A549 (cell line): ENCODE results near the gene WNT11. TPM values are rescaled to one million over a fixed set of nuclear protein-coding genes. Genes with fewer than 3 reads are reported as not detected.

Experiments
- ATAC-seq, 2 experiments: fragments of 200-7000 bp in 1 of 2; fragments of >200 bp in 1 of 2; cut with Nextera tagmentation in 1 of 2; cut with Tn5 transposase in 1 of 2; 3 replicates each; pipeline versions ENCODE4 v1.8.0 to v1.9.1; 2018 to 2020; ENCODE audit warnings: mild to moderate bottlenecking in 1 of 2, moderate library complexity in 1 of 2
- CTCF ChIA-PET: fragments of 300-600 bp; sonication (Branson Sonifier 250); formaldehyde crosslinking; extraction: SDS; loops from one replicate; lab custom pipeline; 2021; ENCODE audit warnings: antibody characterized with exemption, inconsistent platforms; lab: Yijun Ruan, JAX
- POLR2A ChIA-PET: fragments of 350-600 bp; formaldehyde crosslinking; extraction: SDS; loops from one replicate; lab custom pipeline; 2021; ENCODE audit warnings: antibody characterized with exemption, inconsistent platforms; lab: Yijun Ruan, JAX
- DNase-seq, 2 experiments: peaks; one replicate each; pipeline versions ENCODE4 v3.0.0 to v3.0.0-alpha.2; 2011 to 2016; ENCODE audit warnings: low read depth in 1 of 2, low spot score in 1 of 2
- FAIRE-seq: peaks from 2 replicates; lab custom pipeline; 2011; peaks lifted over from hg19 to GRCh38; lab: Jason Lieb, UNC
- H3K27ac ChIP-seq, 2 experiments: fragments of >200 bp; sonication (Bioruptor Twin); formaldehyde crosslinking; 3 replicates each; pipeline ENCODE4 v1.5.1; 2016 to 2017
- H3K4me1 ChIP-seq: fragments of >200 bp; sonication (Bioruptor Twin); formaldehyde crosslinking; 3 replicates; pipeline ENCODE4 v1.6.1; 2016
- H3K4me2 ChIP-seq: fragments of >200 bp; sonication (Bioruptor Twin); formaldehyde crosslinking; 3 replicates; pipeline ENCODE4 v1.6.1; 2016
- H3K4me3 ChIP-seq: fragments of >200 bp; sonication (Bioruptor Twin); formaldehyde crosslinking; 3 replicates; pipeline ENCODE4 v1.5.1; 2016
- H3K9me3 ChIP-seq: fragments of >200 bp; sonication (Bioruptor Twin); formaldehyde crosslinking; 3 replicates; pipeline ENCODE4 v1.6.1; 2016
- BHLHE40 ChIP-seq: IDR thresholded peaks from 2 replicates; pipeline ENCODE4 v1.6.1; 2012; ENCODE audit warnings: low read depth, low read length, inconsistent platforms
- CBX2 ChIP-seq: fragments of 200-600 bp; sonication (generic); IDR thresholded peaks from 2 replicates; pipeline ENCODE4 v1.6.1; 2016; ENCODE audit warnings: low read depth, mild to moderate bottlenecking, borderline replicate concordance
- CHD2 ChIP-seq: fragments of 150-350 bp; IDR thresholded peaks from 2 replicates; pipeline ENCODE4 v1.6.1; 2014; ENCODE audit warnings: low read length; ENCODE audit not compliant: partially characterized antibody
- EHF ChIP-seq: fragments of 250-450 bp; sonication (Bioruptor Pico); IDR thresholded peaks from 2 replicates; pipeline ENCODE4 v1.5.0; 2020; ENCODE audit warnings: mild to moderate bottlenecking
- HEYL ChIP-seq: fragments of 250-450 bp; sonication (Bioruptor Pico); IDR thresholded peaks from 2 replicates; pipeline ENCODE4 v1.8.0; 2021; ENCODE audit warnings: mild to moderate bottlenecking, moderate library complexity
- JUNB ChIP-seq: fragments of >200 bp; sonication (Bioruptor Twin); formaldehyde crosslinking; IDR thresholded peaks from 2 replicates; pipeline ENCODE4 v1.6.1; 2016
- NFE2L2 ChIP-seq: fragments of 150-350 bp; conservative IDR thresholded peaks from 2 replicates; pipeline ENCODE4 v1.6.1; 2014; ENCODE audit warnings: low read length
- NR3C1 ChIP-seq: fragments of >200 bp; sonication (Bioruptor Twin); formaldehyde crosslinking; IDR thresholded peaks from 3 replicates; pipeline ENCODE4 v1.6.1; 2017
- PBX3 ChIP-seq: IDR thresholded peaks from 2 replicates; pipeline ENCODE4 v1.6.1; 2012
- POLR2AphosphoS2 ChIP-seq: conservative IDR thresholded peaks from 2 replicates; pipeline ENCODE4 v1.6.1; 2012; ENCODE audit warnings: low read length, improper control_type of control experiment, inconsistent platforms
- TFCP2L1 ChIP-seq: fragments of 250-450 bp; sonication (Bioruptor Pico); IDR thresholded peaks from 2 replicates; pipeline ENCODE4 v1.5.0; 2021; ENCODE audit warnings: mild to moderate bottlenecking
- USF2 ChIP-seq: fragments of 450-650 bp; IDR thresholded peaks from 2 replicates; pipeline ENCODE4 v1.6.1; 2014; ENCODE audit warnings: antibody characterized with exemption
- ZNF302 ChIP-seq: fragments of 250-450 bp; sonication (Bioruptor Pico); IDR thresholded peaks from 2 replicates; pipeline ENCODE4 v1.9.0; 2021; ENCODE audit warnings: inconsistent platforms, mild to moderate bottlenecking, moderate library complexity
- ZSCAN20 ChIP-seq: fragments of 250-450 bp; sonication (Bioruptor Pico); IDR thresholded peaks from 2 replicates; pipeline ENCODE4 v1.8.0; 2022; ENCODE audit warnings: mild to moderate bottlenecking, moderate library complexity
- WGBS: methylation state at CpG from one replicate; pipeline ENCODE4 v1.1.6; 2017; ENCODE audit errors: missing lambda C conversion rate; 5-methylcytosine and 5-hydroxymethylcytosine counted together
- polyA plus RNA-seq, 4 experiments: library from polyadenylated mRNA; depleted of rRNA in 3 of 4; stranded (reverse); fragments of >200 nt; fragmentation: RNase III in 1 of 4; extraction: RNeasy Plus Mini Kit Qiagen cat#74134 plus additional on column Dnase treatment in 1 of 4; gene quantifications; 2 replicates in 3 of 4; 3 replicates in 1 of 4; pipeline ENCODE4 v1.2.3, GENCODE V29; 2011 to 2017
- TF ChIP-seq, protein P1 (sequence below): fragments of >200 bp; sonication (Bioruptor Twin); formaldehyde crosslinking; IDR thresholded peaks from 3 replicates; pipeline ENCODE4 v1.6.1; 2016
- TF ChIP-seq, protein P2 (sequence below): fragments of 250-450 bp; sonication (Bioruptor Pico); IDR thresholded peaks from 2 replicates; pipeline ENCODE4 v1.5.0; 2021; ENCODE audit warnings: mild to moderate bottlenecking, moderate library complexity, borderline replicate concordance
- TF ChIP-seq, protein P3 (sequence below): fragments of 200-600 bp; sonication (generic); IDR thresholded peaks from 2 replicates; pipeline ENCODE4 v1.6.1; 2016; ENCODE audit warnings: antibody characterized with exemption, mild to moderate bottlenecking, moderate library complexity

Gene WNT11
- polyA plus RNA-seq, 2 of the 4 experiments (the other 2 are of a cell fraction), result 0.36 to 0.57 TPM

- ATAC-seq, result no peak
- Histone ChIP-seq H3K4me3 (no peak overlapping the region), H3K4me1 (no peaks in the 10 kb centered on the region), H3K4me2 (no peak overlapping the region), H3K9me3 (no peaks in the 10 kb centered on the region), H3K27ac (no peak overlapping the region)
- 56% methylated on average over 8 of the region's 8 CpGs for WGBS
- TF ChIP-seq PBX3, result no peak
- TF ChIP-seq CBX2, result no peak
- no peak for TF ChIP-seq USF2
- TF ChIP-seq BHLHE40, result no peak
- TF ChIP-seq CHD2, result no peak
- no peak for TF ChIP-seq ZNF302 (CRISPR knock-in tag)
- TF ChIP-seq, protein P1, sequence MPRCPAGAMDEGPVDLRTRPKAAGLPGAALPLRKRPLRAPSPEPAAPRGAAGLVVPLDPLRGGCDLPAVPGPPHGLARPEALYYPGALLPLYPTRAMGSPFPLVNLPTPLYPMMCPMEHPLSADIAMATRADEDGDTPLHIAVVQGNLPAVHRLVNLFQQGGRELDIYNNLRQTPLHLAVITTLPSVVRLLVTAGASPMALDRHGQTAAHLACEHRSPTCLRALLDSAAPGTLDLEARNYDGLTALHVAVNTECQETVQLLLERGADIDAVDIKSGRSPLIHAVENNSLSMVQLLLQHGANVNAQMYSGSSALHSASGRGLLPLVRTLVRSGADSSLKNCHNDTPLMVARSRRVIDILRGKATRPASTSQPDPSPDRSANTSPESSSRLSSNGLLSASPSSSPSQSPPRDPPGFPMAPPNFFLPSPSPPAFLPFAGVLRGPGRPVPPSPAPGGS, result no peak
- TF ChIP-seq, protein P2, sequence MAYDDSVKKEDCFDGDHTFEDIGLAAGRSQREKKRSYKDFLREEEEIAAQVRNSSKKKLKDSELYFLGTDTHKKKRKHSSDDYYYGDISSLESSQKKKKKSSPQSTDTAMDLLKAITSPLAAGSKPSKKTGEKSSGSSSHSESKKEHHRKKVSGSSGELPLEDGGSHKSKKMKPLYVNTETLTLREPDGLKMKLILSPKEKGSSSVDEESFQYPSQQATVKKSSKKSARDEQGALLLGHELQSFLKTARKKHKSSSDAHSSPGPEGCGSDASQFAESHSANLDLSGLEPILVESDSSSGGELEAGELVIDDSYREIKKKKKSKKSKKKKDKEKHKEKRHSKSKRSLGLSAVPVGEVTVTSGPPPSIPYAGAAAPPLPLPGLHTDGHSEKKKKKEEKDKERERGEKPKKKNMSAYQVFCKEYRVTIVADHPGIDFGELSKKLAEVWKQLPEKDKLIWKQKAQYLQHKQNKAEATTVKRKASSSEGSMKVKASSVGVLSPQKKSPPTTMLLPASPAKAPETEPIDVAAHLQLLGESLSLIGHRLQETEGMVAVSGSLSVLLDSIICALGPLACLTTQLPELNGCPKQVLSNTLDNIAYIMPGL (CRISPR knock-in tag), result no peak
- no peak for TF ChIP-seq TFCP2L1
- TF ChIP-seq EHF, result no peak
- no peak for TF ChIP-seq JUNB
- no peak for TF ChIP-seq NR3C1
- TF ChIP-seq NFE2L2, result no peak
- TF ChIP-seq, protein P3, sequence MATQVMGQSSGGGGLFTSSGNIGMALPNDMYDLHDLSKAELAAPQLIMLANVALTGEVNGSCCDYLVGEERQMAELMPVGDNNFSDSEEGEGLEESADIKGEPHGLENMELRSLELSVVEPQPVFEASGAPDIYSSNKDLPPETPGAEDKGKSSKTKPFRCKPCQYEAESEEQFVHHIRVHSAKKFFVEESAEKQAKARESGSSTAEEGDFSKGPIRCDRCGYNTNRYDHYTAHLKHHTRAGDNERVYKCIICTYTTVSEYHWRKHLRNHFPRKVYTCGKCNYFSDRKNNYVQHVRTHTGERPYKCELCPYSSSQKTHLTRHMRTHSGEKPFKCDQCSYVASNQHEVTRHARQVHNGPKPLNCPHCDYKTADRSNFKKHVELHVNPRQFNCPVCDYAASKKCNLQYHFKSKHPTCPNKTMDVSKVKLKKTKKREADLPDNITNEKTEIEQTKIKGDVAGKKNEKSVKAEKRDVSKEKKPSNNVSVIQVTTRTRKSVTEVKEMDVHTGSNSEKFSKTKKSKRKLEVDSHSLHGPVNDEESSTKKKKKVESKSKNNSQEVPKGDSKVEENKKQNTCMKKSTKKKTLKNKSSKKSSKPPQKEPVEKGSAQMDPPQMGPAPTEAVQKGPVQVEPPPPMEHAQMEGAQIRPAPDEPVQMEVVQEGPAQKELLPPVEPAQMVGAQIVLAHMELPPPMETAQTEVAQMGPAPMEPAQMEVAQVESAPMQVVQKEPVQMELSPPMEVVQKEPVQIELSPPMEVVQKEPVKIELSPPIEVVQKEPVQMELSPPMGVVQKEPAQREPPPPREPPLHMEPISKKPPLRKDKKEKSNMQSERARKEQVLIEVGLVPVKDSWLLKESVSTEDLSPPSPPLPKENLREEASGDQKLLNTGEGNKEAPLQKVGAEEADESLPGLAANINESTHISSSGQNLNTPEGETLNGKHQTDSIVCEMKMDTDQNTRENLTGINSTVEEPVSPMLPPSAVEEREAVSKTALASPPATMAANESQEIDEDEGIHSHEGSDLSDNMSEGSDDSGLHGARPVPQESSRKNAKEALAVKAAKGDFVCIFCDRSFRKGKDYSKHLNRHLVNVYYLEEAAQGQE, result no peak
- no peak for TF ChIP-seq HEYL
- no peak for TF ChIP-seq POLR2AphosphoS2
- no peak for TF ChIP-seq ZSCAN20
- CTCF ChIA-PET, result interaction anchor here (0.6 to 7.5 kb wide), 4 partner anchors 9 to 184 kb away, joined by 3 to 86 read pairs (median 4); no protein-coding TSS in a partner anchor
- DNase-seq, result no peak
- no peak for FAIRE-seq
- POLR2A ChIA-PET, result interaction anchor here (1.6 kb wide), 1 partner anchor 17 kb away, joined by 7 read pairs; no protein-coding TSS in a partner anchor
Observed at GRCh38 chr11:76217653-76218160, 11.4 kb upstream of the WNT11 start.
